22Rv1 (cell line): ENCODE data around the gene RPL3.

Experiments
- CTCF ChIP-seq: fragments of 450-650 bp; IDR thresholded peaks from 2 replicates; pipeline ENCODE4 v1.5.1; 2017; ENCODE audit warnings: mild to moderate bottlenecking
- ZFX ChIP-seq: fragments of 450-650 bp; IDR thresholded peaks from 2 replicates; pipeline ENCODE4 v1.6.1; 2017; ENCODE audit warnings: antibody characterized with exemption, borderline replicate concordance

- no peak for TF ChIP-seq CTCF
- no peak for TF ChIP-seq ZFX
Observed at GRCh38 chr22:39264349-39265038, 54.9 kb downstream of the RPL3 start.
